K562 (cell line): Measurements from ENCODE around the gene CBLL1. TPM values are rescaled to one million over a fixed set of nuclear protein-coding genes. Genes with fewer than 3 reads are reported as not detected.

ENCODE experiments used
- ATAC-seq: fragments of 200-7000 bp; cut with Tn5 transposase; 3 replicates; pipeline ENCODE4 v1.9.1; 2020; ENCODE audit warnings: moderate library complexity
- BruUV-seq: library from RNA; stranded (reverse); fragments of 400-500 nt; replicated peaks from 2 replicates; lab custom pipeline; 2021; lab: Mats Ljungman, UMichigan
- CTCF ChIA-PET: fragments of 300-600 bp; formaldehyde crosslinking; extraction: SDS; loops from one replicate; lab custom pipeline; 2021; ENCODE audit warnings: low intra/inter-chr PET ratio; lab: Yijun Ruan, JAX
- POLR2A ChIA-PET: fragments of 300-600, 350-650 bp; sonication (Branson Sonifier 250); formaldehyde crosslinking; extraction: SDS; loops from one replicate; lab custom pipeline; 2021; ENCODE audit warnings: antibody characterized with exemption, inconsistent platforms; lab: Yijun Ruan, JAX
- DNase-seq, 4 experiments: peaks; one replicate each; pipeline versions ENCODE4 v3.0.0 to v3.0.0-alpha.2; 2011 to 2018; ENCODE audit warnings: low spot score in 3 of 4, mixed read lengths in 3 of 4; ENCODE audit errors: extremely low read depth in 1 of 4
- FAIRE-seq: peaks from 2 replicates; lab custom pipeline; 2011; peaks lifted over from hg19 to GRCh38; lab: Jason Lieb, UNC
- H2AFZ ChIP-seq: 2 replicates; pipeline ENCODE4 v1.6.0; 2011; ENCODE audit warnings: low read depth, low read length, control low read depth, inconsistent platforms
- H3K27ac ChIP-seq: fragments of 200-600 bp; 3 replicates; pipeline ENCODE4 v1.8.0; 2011; ENCODE audit warnings: low read depth, mild to moderate bottlenecking, control low read depth, inconsistent platforms, low read length, moderate library complexity, mixed read lengths; ENCODE audit errors: extremely low read depth
- H3K27me3 ChIP-seq, 2 experiments: fragments of 300-600 bp in 1 of 2; 2 replicates in 1 of 2; 3 replicates in 1 of 2; pipeline versions ENCODE4 v1.6.0 to v1.8.0; 2011; ENCODE audit warnings: inconsistent platforms in 2 of 2, low read length in 2 of 2, mild to moderate bottlenecking in 1 of 2, mixed read lengths in 1 of 2, moderate library complexity in 1 of 2; ENCODE audit not compliant: control insufficient read depth in 2 of 2, insufficient read depth in 2 of 2
- H3K36me3 ChIP-seq: fragments of 300-600 bp; 3 replicates; pipeline ENCODE4 v1.8.0; 2011; ENCODE audit warnings: mild to moderate bottlenecking, low read length, inconsistent platforms; ENCODE audit not compliant: control insufficient read depth, insufficient read depth
- H3K4me1 ChIP-seq, 2 experiments: fragments of 200-600 bp in 1 of 2; replicated peaks in 1 of 2; 2 replicates in 1 of 2; 3 replicates in 1 of 2; pipeline versions ENCODE4 v1.5.1 to v1.8.0; 2011; ENCODE audit warnings: inconsistent platforms in 2 of 2, low read length in 2 of 2, mild to moderate bottlenecking in 1 of 2, mixed read lengths in 1 of 2, moderate library complexity in 1 of 2; ENCODE audit not compliant: control insufficient read depth in 2 of 2, insufficient read depth in 2 of 2
- H3K4me2 ChIP-seq: 2 replicates; pipeline ENCODE4 v1.6.1; 2011; ENCODE audit warnings: low read length, control low read depth, inconsistent platforms, mixed read lengths; ENCODE audit not compliant: insufficient read depth
- H3K4me3 ChIP-seq: fragments of 200-600 bp; sonication (generic), shearing (Covaris generic); 2 replicates; pipeline ENCODE4 v1.5.1; 2016; ENCODE audit warnings: control low read depth, inconsistent platforms
- H3K79me2 ChIP-seq: fragments of 200-600 bp; 3 replicates; pipeline ENCODE4 v1.8.0; 2011; ENCODE audit warnings: low read length, inconsistent platforms; ENCODE audit not compliant: control insufficient read depth, insufficient read depth
- H3K9ac ChIP-seq, 2 experiments: 2 replicates each; pipeline versions ENCODE4 v1.6.0 to v1.6.1; 2011; ENCODE audit warnings: low read depth in 2 of 2, low read length in 2 of 2, control low read depth in 1 of 2, inconsistent platforms in 1 of 2, mild to moderate bottlenecking in 1 of 2, mixed read lengths in 1 of 2; ENCODE audit not compliant: insufficient read depth in 1 of 2
- H3K9me1 ChIP-seq: one replicate; pipeline ENCODE4 v1.6.0; 2011; ENCODE audit warnings: inconsistent platforms, mild to moderate bottlenecking, low read length, moderate library complexity; ENCODE audit not compliant: control insufficient read depth, insufficient read depth
- H3K9me3 ChIP-seq: replicated peaks from 2 replicates; pipeline ENCODE4 v1.5.1; 2011; ENCODE audit warnings: low read depth, low read length, inconsistent platforms; ENCODE audit not compliant: control insufficient read depth, insufficient read depth
- H4K20me1 ChIP-seq: replicated peaks from 2 replicates; pipeline ENCODE4 v1.6.1; 2011; ENCODE audit warnings: low read length, inconsistent platforms, mixed read lengths; ENCODE audit not compliant: control insufficient read depth, insufficient read depth
- CEBPG ChIP-seq, 3 experiments: fragments of 200-800 bp in 1 of 3; sonication (Bioruptor generic) in 1 of 3; sonication (generic) in 1 of 3; formaldehyde crosslinking in 1 of 3; IDR thresholded peaks in 2 of 3; conservative IDR thresholded peaks in 1 of 3; 2 replicates each; pipeline versions ENCODE4 v1.6.1 to v1.8.0; 2016 to 2022; ENCODE audit warnings: missing compliant biosample characterization in 2 of 3, missing genetic modification characterization in 2 of 3, mild to moderate bottlenecking in 1 of 3, missing genetic modification reagents in 1 of 3
- RBBP5 ChIP-seq: fragments of 200-600 bp; sonication (generic); IDR thresholded peaks from 2 replicates; pipeline ENCODE4 v1.6.1; 2012; ENCODE audit warnings: borderline replicate concordance, mild to moderate bottlenecking, low read length, control low read depth, inconsistent platforms; ENCODE audit not compliant: insufficient read depth, poor library complexity, severe bottlenecking
- TRIM24 ChIP-seq, 2 experiments: fragments of 450-650 bp; IDR thresholded peaks; 2 replicates each; pipeline ENCODE4 v1.6.1; 2016
- ZNF280A ChIP-seq: fragments of 450-650 bp; IDR thresholded peaks from 2 replicates; pipeline ENCODE4 v1.6.1; 2018; ENCODE audit warnings: mild to moderate bottlenecking, low read depth; ENCODE audit not compliant: partially characterized antibody
- in situ Hi-C: fragments of 300-500 bp; cut with MboI; formaldehyde crosslinking; loops from 4 replicates; pipeline ENCODE4 v1.15.0; 2018; ENCODE audit warnings: inconsistent platforms, mixed read lengths
- intact Hi-C: fragments of 100-400 bp; cut with micrococcal nuclease; formaldehyde crosslinking; loops from 2 replicates; pipeline ENCODE4 v1.14.2; 2022
- polyA plus RNA-seq, 8 experiments: library from polyadenylated mRNA; depleted of rRNA in 4 of 8; stranded (reverse) in 5 of 8; unstranded in 3 of 8; fragments of >200 nt; fragmentation: Nextera tagmentation in 2 of 8; fragmentation: Illumina TruSeq in 1 of 8; extraction: Ambion mirVana in 2 of 8; extraction: Trizol in 1 of 8; gene quantifications; 2 replicates each; pipeline versions ENCODE4 v1.2.1 to v1.2.3, GENCODE V29; 2011 to 2014; ENCODE audit warnings: inconsistent platforms in 1 of 8, missing spikeins in 1 of 8
- total RNA-seq, 7 experiments: library from RNA; depleted of rRNA in 6 of 7; stranded (reverse); fragments of >200 nt in 6 of 7; fragmentation: Illumina TruSeq in 2 of 7; extraction: Trizol in 2 of 7; gene quantifications; 2 replicates each; pipeline versions ENCODE4 v1.2.1 to v1.2.3, GENCODE V29; 2011 to 2021; ENCODE audit warnings: low replicate concordance in 1 of 7

Gene CBLL1
- total and polyA plus RNA-seq, 9 of the 15 experiments (the other 6 are each of a cell fraction or from before 2014, with no cell fraction given): 14.7 to 67.9 (median 35.4) TPM

- H3K79me2 ChIP-seq: no peaks in the 10 kb centered on the region
- no peak overlapping the region for H2AFZ ChIP-seq
- H3K4me1 ChIP-seq: peaks cover 0 to 3% of the 10 kb centered on the region in 2 experiments; a peak in 1 of 5 replicates
- H3K4me3 ChIP-seq: no peak overlapping the region
- H3K9me1 ChIP-seq: no peaks in the 10 kb centered on the region
- intact Hi-C loops (no loop called here), in situ Hi-C loops (loop anchor here (10.0 to 25.0 kb wide), 2 partner anchors 409 to 533 kb away; partner anchors contain the start of gene LAMB4)
- POLR2A ChIA-PET: interaction anchor here (0.5 to 2.1 kb wide), 9 partner anchors 13 to 475 kb away, joined by 3 to 6 read pairs (median 3); partner anchors contain the start of gene CBLL1
- no peaks in the 10 kb centered on the region for H3K9me3 ChIP-seq
- ATAC-seq (no peak), DNase-seq (no peak), FAIRE-seq (no peak)
- no TSS peak for BruUV-seq
- TF ChIP-seq CEBPG (CRISPR knock-in tag; IDR thresholded peaks at IDR 0.05): no peak
- TF ChIP-seq CEBPG (tag; conservative IDR thresholded peaks at IDR 0.05 in 1 of 2, IDR thresholded peaks at IDR 0.05 in 1 of 2): peak in 1 of 2 experiments; percentile 44; a peak in 1 of 4 replicates
- TF ChIP-seq RBBP5: no peak
- 0 out of 4 replicates have a peak, but pooled peaks of 1 of the 2 experiments have one; percentile 15 for TF ChIP-seq TRIM24 (IDR thresholded peaks at IDR 0.05)
- no peak for TF ChIP-seq ZNF280A
- H3K27ac ChIP-seq: no peak overlapping the region
- H4K20me1 ChIP-seq: no peaks in the 10 kb centered on the region
- H3K9ac ChIP-seq: no peak overlapping the region
- no peak overlapping the region for H3K4me2 ChIP-seq
- CTCF ChIA-PET: no interaction called here
- no peaks in the 10 kb centered on the region for H3K36me3 ChIP-seq
- H3K27me3 ChIP-seq: no peaks in the 10 kb centered on the region
Observed at GRCh38 chr7:107728276-107728675, 15.7 kb upstream of the CBLL1 start.
